Cardiac septum (tissue), 1 donor: ENCODE results near the gene MORN1. TPM values are rescaled to one million over a fixed set of nuclear protein-coding genes. Genes with fewer than 3 reads are reported as not detected.
"Not testable (repeated sequence)": the region's sequence is repeated elsewhere in the genome, so short reads cannot be mapped to it uniquely, and the experiment has no call there.

Experiments used
- DNase-seq: peaks from one replicate; pipeline ENCODE4 v3.0.0-alpha.2; 2020; ENCODE audit warnings: low spot score
- intact Hi-C: fragments of 100-400 bp; cut with DNase I; formaldehyde crosslinking; loops from one replicate; pipeline ENCODE4 v1.14.0; 2022
- total RNA-seq: library from RNA; stranded (reverse); fragmentation: NEBNext Ultra II Directional; extraction: Animal tissue kit (Norgen Biotek cat#: 25700); gene quantifications from one replicate; pipeline ENCODE4 v1.2.1, GENCODE V29; 2021
- donor health status: DM: no; HTN: no; CAD: no.

MORN1 gene
- total RNA-seq, 1 donor from 2014 or later, result 3.6 TPM

GRCh38 chr1:2331580-2331979, 59.8 kb downstream of the MORN1 start:
- DNase-seq, intact Hi-C loops: not testable (repeated sequence)

- no peak for DNase-seq
- intact Hi-C loops, result no loop called here
Observed at GRCh38 chr1:2331200-2331544, 60.2 kb downstream of the MORN1 start.

GRCh38 chr1:2330519-2331199, 60.7 kb downstream of the MORN1 start:
- intact Hi-C loops, result no loop called here
- no peak for DNase-seq

- intact Hi-C loops, result no loop called here
Observed at GRCh38 chr1:2330035-2330434, 61.3 kb downstream of the MORN1 start.

GRCh38 chr1:2328676-2329455, 62.5 kb downstream of the MORN1 start:
- no peak for DNase-seq
- intact Hi-C loops, result no loop called here

More at GRCh38 chr1:2330035-2330434, 61.3 kb downstream of the MORN1 start:
- DNase-seq, result no peak

- intact Hi-C loops, result no loop called here
Observed at GRCh38 chr1:2327841-2328240, 63.5 kb downstream of the MORN1 start.

GRCh38 chr1:2327162-2327561, 64.2 kb downstream of the MORN1 start:
- DNase-seq, intact Hi-C loops: not testable (repeated sequence)

More at GRCh38 chr1:2327841-2328240, 63.5 kb downstream of the MORN1 start:
- DNase-seq, result no peak

- intact Hi-C loops, result no loop called here
- DNase-seq, result no peak
Observed at GRCh38 chr1:2326524-2326923, 64.8 kb downstream of the MORN1 start.

GRCh38 chr1:2324553-2325366, 66.6 kb downstream of the MORN1 start:
- DNase-seq, result no peak
- intact Hi-C loops, result no loop called here

GRCh38 chr1:2323451-2323974, 67.8 kb downstream of the MORN1 start:
- no peak for DNase-seq
- intact Hi-C loops, result no loop called here

- no peak for DNase-seq
- intact Hi-C loops, result no loop called here
Observed at GRCh38 chr1:2322581-2323211, 68.7 kb downstream of the MORN1 start.

GRCh38 chr1:2322065-2322571, 69.2 kb downstream of the MORN1 start:
- no peak for DNase-seq
- intact Hi-C loops, result no loop called here

- no peak for DNase-seq
- intact Hi-C loops, result no loop called here
Observed at GRCh38 chr1:2320760-2321667, 70.3 kb downstream of the MORN1 start.

GRCh38 chr1:2320006-2320405, 71.3 kb downstream of the MORN1 start:
- intact Hi-C loops, result no loop called here
- DNase-seq, result no peak

GRCh38 chr1:2319291-2319690, 72.1 kb downstream of the MORN1 start:
- intact Hi-C loops, result loop anchor here (10.0 kb wide), 2 partner anchors 66 to 206 kb away; partner anchors contain the start of gene PANK4
- no peak for DNase-seq

GRCh38 chr1:2318314-2319278, 72.8 kb downstream of the MORN1 start:
- intact Hi-C loops, result loop anchor here (10.0 kb wide), 2 partner anchors 66 to 206 kb away; partner anchors contain the start of gene PANK4
- no peak for DNase-seq
